Liver (tissue), 9 donors: Measurements from ENCODE around the gene ZNF219. TPM values are rescaled to one million over a fixed set of nuclear protein-coding genes. Genes with fewer than 3 reads are reported as not detected.

Experiments used
- DNase-seq: peaks from one replicate; pipeline ENCODE4 v3.0.0-alpha.2; 2017; ENCODE audit warnings: low spot score
- H3K27ac ChIP-seq, 2 donors: one replicate each; pipeline ENCODE4 v1.7.0; 2013; ENCODE audit warnings: inconsistent platforms in 2 of 2, low read length in 2 of 2, control low read depth in 1 of 2, low read depth in 1 of 2, mild to moderate bottlenecking in 1 of 2
- H3K27me3 ChIP-seq, 4 donors: one replicate each; pipeline versions ENCODE4 v1.6.1 to v1.7.0; 2013; ENCODE audit warnings: low read length in 3 of 4, inconsistent platforms in 1 of 4, mild to moderate bottlenecking in 1 of 4, moderate library complexity in 1 of 4; ENCODE audit not compliant: control insufficient read depth in 4 of 4, insufficient read depth in 4 of 4
- H3K36me3 ChIP-seq, 4 donors: one replicate each; pipeline versions ENCODE4 v1.6.1 to v1.7.0; 2013; ENCODE audit warnings: low read length in 3 of 4, mild to moderate bottlenecking in 3 of 4, low read depth in 1 of 4, moderate library complexity in 1 of 4; ENCODE audit not compliant: control insufficient read depth in 4 of 4, insufficient read depth in 3 of 4
- H3K4me1 ChIP-seq, 4 donors: one replicate each; pipeline versions ENCODE4 v1.6.1 to v1.7.0; 2013; ENCODE audit warnings: low read length in 3 of 4, mild to moderate bottlenecking in 3 of 4, moderate library complexity in 1 of 4; ENCODE audit not compliant: control insufficient read depth in 4 of 4, insufficient read depth in 4 of 4
- H3K4me3 ChIP-seq, 3 donors: one replicate each; pipeline versions ENCODE4 v1.6.1 to v1.7.0; 2013; ENCODE audit warnings: low read length in 3 of 3, control low read depth in 1 of 3, low read depth in 1 of 3, mild to moderate bottlenecking in 1 of 3
- H3K9ac ChIP-seq, 2 donors: one replicate each; pipeline ENCODE4 v1.7.0; 2013; ENCODE audit warnings: low read length in 2 of 2, mild to moderate bottlenecking in 2 of 2, moderate library complexity in 2 of 2, control low read depth in 1 of 2, low read depth in 1 of 2
- H3K9me3 ChIP-seq, 4 donors: one replicate each; pipeline versions ENCODE4 v1.6.1 to v1.7.0; 2013; ENCODE audit warnings: low read length in 3 of 4; ENCODE audit not compliant: control insufficient read depth in 4 of 4
- CTCF ChIP-seq: fragments of 150-350 bp; IDR thresholded peaks from 2 replicates; pipeline ENCODE4 v1.5.1; 2017; ENCODE audit warnings: improper control_type of control experiment, low read depth, low read length; ENCODE audit not compliant: missing input control
- FOXA1 ChIP-seq: IDR thresholded peaks from 2 replicates; pipeline ENCODE4 v1.6.1; 2016; ENCODE audit warnings: antibody characterized with exemption
- FOXA2 ChIP-seq: IDR thresholded peaks from 2 replicates; pipeline ENCODE4 v1.6.1; 2016; ENCODE audit warnings: antibody characterized with exemption
- HNF4A ChIP-seq, 2 donors: conservative IDR thresholded peaks; 2 replicates each; pipeline ENCODE4 v1.6.1; 2016; ENCODE audit warnings: antibody characterized with exemption in 2 of 2, mild to moderate bottlenecking in 2 of 2
- HNF4G ChIP-seq: IDR thresholded peaks from 2 replicates; pipeline ENCODE4 v1.6.1; 2016; ENCODE audit warnings: antibody characterized with exemption
- JUND ChIP-seq, 2 donors: IDR thresholded peaks; 2 replicates each; pipeline ENCODE4 v1.6.1; 2016; ENCODE audit warnings: antibody characterized with exemption in 2 of 2
- MAX ChIP-seq: IDR thresholded peaks from 2 replicates; pipeline ENCODE4 v1.6.1; 2016; ENCODE audit warnings: antibody characterized with exemption
- NR2F2 ChIP-seq: IDR thresholded peaks from 2 replicates; pipeline ENCODE4 v1.6.1; 2016; ENCODE audit warnings: antibody characterized with exemption
- RAD21 ChIP-seq, 2 donors: IDR thresholded peaks; 2 replicates each; pipeline ENCODE4 v1.6.1; 2016; ENCODE audit warnings: antibody characterized with exemption in 2 of 2, mild to moderate bottlenecking in 2 of 2
- REST ChIP-seq: IDR thresholded peaks from 2 replicates; pipeline ENCODE4 v1.6.1; 2016; ENCODE audit warnings: antibody characterized with exemption, mild to moderate bottlenecking
- RXRA ChIP-seq, 2 donors: IDR thresholded peaks; 2 replicates each; pipeline ENCODE4 v1.6.1; 2017 to 2018; ENCODE audit warnings: antibody characterized with exemption in 2 of 2, mild to moderate bottlenecking in 1 of 2
- SP1 ChIP-seq: IDR thresholded peaks from 2 replicates; pipeline ENCODE4 v1.6.1; 2018; ENCODE audit warnings: antibody characterized with exemption, mild to moderate bottlenecking
- TAF1 ChIP-seq: conservative IDR thresholded peaks from 2 replicates; pipeline ENCODE4 v1.6.1; 2016; ENCODE audit warnings: antibody characterized with exemption, mild to moderate bottlenecking
- YY1 ChIP-seq: IDR thresholded peaks from 2 replicates; pipeline ENCODE4 v1.6.1; 2016; ENCODE audit warnings: antibody characterized with exemption, mild to moderate bottlenecking
- WGBS: extraction: QIAGEN DNeasy Blood & Tissue Kit; methylation state at CpG from one replicate; pipeline ENCODE4 v1.1.7; 2013; 5-methylcytosine and 5-hydroxymethylcytosine counted together
- polyA plus RNA-seq, 2 donors: library from polyadenylated mRNA; stranded (reverse) in 1 of 2; unstranded in 1 of 2; fragments of 200-250 nt in 1 of 2; fragments of >200 nt in 1 of 2; fragmentation: Nextera tagmentation in 1 of 2; extraction: Ambion mirVana in 1 of 2; gene quantifications; one replicate each; pipeline versions ENCODE4 v1.2.1 to v1.2.3, GENCODE V29; 2013 to 2015
- total RNA-seq, 2 donors: library from RNA; depleted of rRNA; stranded (reverse); fragments of >200 nt; gene quantifications; one replicate each; pipeline ENCODE4 v1.2.3, GENCODE V29; 2014
- donor health status: healthy.
- donor health status: healthy.
- donor health status: healthy.
- donor health status: healthy.
- donor health status: healthy.

ZNF219 gene
- total and polyA plus RNA-seq, 4 donors = 1.3 to 10.5 (median 5.5) TPM

- Histone ChIP-seq H3K9me3 (no peaks in the 10 kb centered on the region), H3K4me3 (peak overlapping the region in 1 of 3 donors; percentile 23), H3K27me3 (no peaks in the 10 kb centered on the region), H3K36me3 (no peaks in the 10 kb centered on the region), H3K9ac (no peak overlapping the region), H3K4me1 (peaks cover 26 to 86% (median 66%) of the 10 kb centered on the region in 4 donors), H3K27ac (peak overlapping the region; percentile 84 to 86)
- no peak for DNase-seq
- WGBS = 20% methylated on average over 2 of the region's 2 CpGs
- no peak for TF ChIP-seq YY1
- peak in 1 of 2 donors; percentile 24 for TF ChIP-seq HNF4A (conservative IDR thresholded peaks at IDR 0.05)
These were observed 55.0 kb downstream of the ZNF219 start for GRCh38 chr14:21043387-21043973.

GRCh38 chr14:21042918-21043317, 55.5 kb downstream of the ZNF219 start:
- Histone ChIP-seq H3K4me1 (peaks cover 23 to 86% (median 65%) of the 10 kb centered on the region in 4 donors), H3K36me3 (no peaks in the 10 kb centered on the region), H3K27me3 (no peaks in the 10 kb centered on the region), H3K27ac (peak overlapping the region; percentile 84 to 86), H3K4me3 (no peak overlapping the region), H3K9me3 (no peaks in the 10 kb centered on the region), H3K9ac (no peak overlapping the region)
- DNase-seq = no peak
- WGBS = 33% methylated on average over 8 of the region's 8 CpGs
- TF ChIP-seq TAF1 (no peak), CTCF (no peak), RAD21 (IDR thresholded peaks at IDR 0.05) (peak in 1 of 2 donors; percentile 20), REST (no peak), HNF4A (conservative IDR thresholded peaks at IDR 0.05) (peak in 1 of 2 donors; percentile 12), FOXA2 (no peak), YY1 (no peak), MAX (peak; percentile 79), JUND (IDR thresholded peaks at IDR 0.05) (peak in 1 of 2 donors; percentile 29), RXRA (IDR thresholded peaks at IDR 0.05) (peak; percentile 53 to 74), NR2F2 (no peak), SP1 (peak; percentile 47), FOXA1 (no peak), HNF4G (no peak)
